Effector memory CD4-positive, alpha-beta T cell (primary cell): ENCODE measurements around the gene TMA7.

Experiments used
- DNase-seq, 3 donors: peaks; one replicate each; pipeline ENCODE4 v3.0.0-alpha.2; 2020
- H3K27ac ChIP-seq: 2 replicates; pipeline ENCODE4 v1.7.0; 2013; ENCODE audit warnings: mild to moderate bottlenecking, low read length, moderate library complexity; ENCODE audit not compliant: insufficient read depth, poor library complexity, severe bottlenecking
- H3K27me3 ChIP-seq: replicated peaks from 2 replicates; pipeline ENCODE4 v1.7.0; 2013; ENCODE audit warnings: mild to moderate bottlenecking, low read length; ENCODE audit not compliant: insufficient read depth, control insufficient read depth, poor library complexity, severe bottlenecking
- H3K36me3 ChIP-seq: 2 replicates; pipeline ENCODE4 v1.7.0; 2013; ENCODE audit warnings: mild to moderate bottlenecking, low read length, moderate library complexity; ENCODE audit not compliant: control insufficient read depth, insufficient read depth
- H3K4me1 ChIP-seq: 2 replicates; pipeline ENCODE4 v1.7.0; 2013; ENCODE audit warnings: low read length, mild to moderate bottlenecking; ENCODE audit not compliant: control insufficient read depth, insufficient read depth, poor library complexity, severe bottlenecking
- H3K4me3 ChIP-seq: 2 replicates; pipeline ENCODE4 v1.7.0; 2013; ENCODE audit warnings: low read length, low read depth, mild to moderate bottlenecking; ENCODE audit not compliant: insufficient read depth, poor library complexity, severe bottlenecking
- H3K9me3 ChIP-seq: 2 replicates; pipeline ENCODE4 v1.7.0; 2013; ENCODE audit warnings: mild to moderate bottlenecking, low read length, moderate library complexity; ENCODE audit not compliant: control insufficient read depth

Gene TMA7

GRCh38 chr3:48402907-48403306, 37.1 kb upstream of the TMA7 start:
- H3K4me3 ChIP-seq: no peak overlapping the region
- no peaks in the 10 kb centered on the region for H3K9me3 ChIP-seq
- DNase-seq: no peak
- H3K4me1 ChIP-seq: no peaks in the 10 kb centered on the region
- H3K36me3 ChIP-seq: no peaks in the 10 kb centered on the region
- H3K27me3 ChIP-seq: no peaks in the 10 kb centered on the region
- H3K27ac ChIP-seq: no peak overlapping the region

- no peaks in the 10 kb centered on the region for H3K27me3 ChIP-seq
- H3K4me1 ChIP-seq: no peaks in the 10 kb centered on the region
- H3K4me3 ChIP-seq: no peak overlapping the region
- no peaks in the 10 kb centered on the region for H3K36me3 ChIP-seq
- no peak for DNase-seq
- H3K9me3 ChIP-seq: no peaks in the 10 kb centered on the region
- H3K27ac ChIP-seq: no peak overlapping the region
Observed at GRCh38 chr3:48403533-48404439, 36.3 kb upstream of the TMA7 start.

DNA sequence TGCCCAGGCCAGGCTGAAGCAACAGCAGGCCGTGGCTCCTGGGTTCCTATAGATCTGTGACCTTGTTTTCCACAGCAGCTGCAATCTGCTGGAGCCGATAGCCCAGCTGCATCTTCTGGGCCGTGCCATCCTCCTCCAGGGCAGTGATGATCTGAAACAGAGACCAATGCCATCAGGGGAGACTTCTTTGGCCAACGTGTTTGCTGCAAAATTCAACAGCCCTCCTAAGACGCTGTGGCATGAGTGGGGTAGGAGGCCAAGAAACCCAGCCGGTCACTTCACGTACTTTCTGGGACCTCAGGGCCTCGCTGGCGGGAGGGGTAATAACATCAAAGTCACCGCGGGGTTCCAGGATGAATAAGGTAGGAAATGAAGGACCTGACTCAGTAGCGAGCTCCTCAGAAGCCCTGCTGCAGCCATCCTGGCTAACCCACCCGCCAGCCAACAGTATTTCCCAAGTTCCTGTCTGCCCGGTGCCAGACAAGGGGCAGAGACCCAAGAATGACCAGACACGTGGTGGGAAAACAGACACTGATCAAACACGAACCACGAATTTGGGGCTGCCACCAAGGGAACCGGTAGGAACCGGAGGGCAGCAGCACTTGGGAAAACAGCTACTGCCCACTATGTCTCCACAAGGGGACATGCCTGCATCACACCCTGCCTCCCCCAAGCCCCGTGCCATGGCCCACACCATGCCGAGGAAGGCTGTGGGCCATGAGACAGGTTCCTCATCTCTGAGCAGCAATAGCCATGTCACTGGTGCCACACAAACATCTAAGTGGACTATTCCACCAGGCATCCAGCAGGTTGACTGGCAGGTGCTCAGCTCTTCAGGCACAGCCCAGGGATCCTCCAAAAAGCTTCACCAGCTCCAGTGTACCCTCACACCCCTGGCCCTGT, 35.4 kb upstream of the TMA7 start:
- H3K9me3 ChIP-seq: no peaks in the 10 kb centered on the region
- no peak for DNase-seq
- H3K4me1 ChIP-seq: no peaks in the 10 kb centered on the region
- H3K27ac ChIP-seq: no peak overlapping the region
- H3K27me3 ChIP-seq: no peaks in the 10 kb centered on the region
- no peak overlapping the region for H3K4me3 ChIP-seq
- H3K36me3 ChIP-seq: no peaks in the 10 kb centered on the region

DNA sequence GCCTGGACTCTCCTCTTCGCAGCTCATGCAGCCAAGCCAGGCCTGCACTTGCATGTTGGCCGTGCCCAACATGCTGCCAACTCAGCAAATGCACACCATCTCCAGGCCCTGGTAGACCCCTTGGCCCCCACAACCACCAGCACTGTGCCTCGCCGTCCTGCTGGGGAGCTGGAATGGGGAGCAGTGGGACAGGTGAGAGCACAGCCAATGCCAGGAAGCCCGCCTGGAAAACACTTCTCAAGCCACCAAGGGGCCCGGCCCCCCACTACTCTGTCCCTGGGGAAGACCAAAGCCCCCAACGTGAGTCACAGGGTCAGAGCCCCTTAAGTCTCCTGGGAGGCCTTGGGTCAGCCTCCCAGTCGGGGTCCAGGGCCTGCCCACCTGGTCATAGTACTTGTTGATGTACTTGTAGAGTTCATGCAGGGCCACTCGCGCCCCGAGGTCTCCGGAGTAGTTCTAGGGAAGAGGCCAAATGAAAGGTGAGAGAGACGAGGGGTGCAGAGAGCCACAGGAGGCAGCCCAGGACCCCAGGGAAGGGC, 34.6 kb upstream of the TMA7 start:
- H3K36me3 ChIP-seq: no peaks in the 10 kb centered on the region
- no peak overlapping the region for H3K4me3 ChIP-seq
- H3K4me1 ChIP-seq: no peaks in the 10 kb centered on the region
- no peaks in the 10 kb centered on the region for H3K9me3 ChIP-seq
- H3K27ac ChIP-seq: no peak overlapping the region
- no peak for DNase-seq
- no peaks in the 10 kb centered on the region for H3K27me3 ChIP-seq

DNA sequence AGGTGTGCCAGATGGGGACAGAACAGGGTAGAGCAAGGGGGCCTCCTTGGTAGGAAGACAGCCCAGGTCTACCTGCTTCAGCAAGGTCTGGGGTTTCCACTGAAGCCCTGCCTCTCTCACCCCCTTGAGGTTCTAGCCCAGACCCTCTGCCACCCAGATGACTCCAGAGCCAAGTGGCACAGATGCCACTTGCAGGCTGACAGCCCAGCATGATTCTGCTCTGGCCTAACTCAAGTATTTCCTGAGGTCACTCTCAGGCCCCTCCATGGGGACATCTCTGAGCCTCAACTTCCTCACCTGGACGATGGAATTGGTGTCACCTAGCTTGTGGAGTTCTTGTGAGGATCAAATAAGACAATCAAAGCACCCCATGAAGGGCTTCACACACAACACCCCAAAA, 34.1 kb upstream of the TMA7 start:
- H3K27ac ChIP-seq: no peak overlapping the region
- H3K4me3 ChIP-seq: no peak overlapping the region
- H3K9me3 ChIP-seq: no peaks in the 10 kb centered on the region
- DNase-seq: no peak
- H3K36me3 ChIP-seq: no peaks in the 10 kb centered on the region
- no peaks in the 10 kb centered on the region for H3K27me3 ChIP-seq
- no peaks in the 10 kb centered on the region for H3K4me1 ChIP-seq

- Histone ChIP-seq H3K4me1 (no peaks in the 10 kb centered on the region), H3K36me3 (no peaks in the 10 kb centered on the region), H3K4me3 (no peak overlapping the region), H3K27ac (no peak overlapping the region), H3K27me3 (no peaks in the 10 kb centered on the region), H3K9me3 (no peaks in the 10 kb centered on the region)
- DNase-seq: no peak
Observed at GRCh38 chr3:48406443-48407431, 33.3 kb upstream of the TMA7 start.

- DNase-seq: no peak
- Histone ChIP-seq H3K36me3 (no peaks in the 10 kb centered on the region), H3K27me3 (no peaks in the 10 kb centered on the region), H3K4me1 (no peaks in the 10 kb centered on the region), H3K4me3 (no peak overlapping the region), H3K9me3 (no peaks in the 10 kb centered on the region), H3K27ac (no peak overlapping the region)
Observed at GRCh38 chr3:48407542-48408099, 32.4 kb upstream of the TMA7 start.

DNA sequence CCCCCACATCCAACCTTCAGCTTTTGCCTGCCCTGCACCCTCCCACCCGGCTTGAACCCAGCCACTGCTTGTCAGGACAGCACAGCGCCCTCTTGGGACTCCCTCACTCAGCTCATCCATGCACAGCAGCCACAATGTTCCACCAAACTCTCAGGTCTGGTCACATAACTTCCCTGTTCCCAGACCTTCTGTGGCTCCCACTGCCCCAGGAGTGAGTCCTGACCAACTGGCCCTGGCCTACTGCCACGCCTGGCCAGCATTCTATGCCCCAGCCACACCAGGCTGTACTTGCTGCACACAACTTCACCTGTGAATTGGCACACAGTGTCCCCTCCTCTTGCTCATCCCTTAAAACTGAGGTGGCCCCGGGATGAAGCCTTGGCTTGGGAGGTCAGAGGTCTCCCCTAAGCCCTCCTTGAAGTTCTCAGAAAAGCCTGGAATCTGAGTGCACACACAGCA, 31.2 kb upstream of the TMA7 start:
- H3K4me3 ChIP-seq: no peak overlapping the region
- no peaks in the 10 kb centered on the region for H3K36me3 ChIP-seq
- H3K27ac ChIP-seq: no peak overlapping the region
- no peaks in the 10 kb centered on the region for H3K27me3 ChIP-seq
- H3K9me3 ChIP-seq: no peaks in the 10 kb centered on the region
- no peak for DNase-seq
- no peaks in the 10 kb centered on the region for H3K4me1 ChIP-seq
